Cardiac muscle cell (in vitro differentiated cells and primary cell): ENCODE results near the gene RARG. TPM values are rescaled to one million over a fixed set of nuclear protein-coding genes. Genes with fewer than 3 reads are reported as not detected.

Experiments
- DNase-seq, 2 donors: peaks; one replicate each; pipeline versions ENCODE4 v3.0.0 to v3.0.0-alpha.2; 2010 to 2017; ENCODE audit warnings: low read depth in 1 of 2, low spot score in 1 of 2
- H3K27ac ChIP-seq: fragments of 200-600 bp; sonication (generic); 2 replicates; pipeline ENCODE4 v1.5.1; 2016
- H3K27me3 ChIP-seq: fragments of 200-600 bp; sonication (generic); 2 replicates; pipeline ENCODE4 v1.6.0; 2016; ENCODE audit warnings: control low read depth
- H3K36me3 ChIP-seq: fragments of 200-600 bp; sonication (generic); 2 replicates; pipeline ENCODE4 v1.5.1; 2016; ENCODE audit warnings: control low read depth
- H3K4me1 ChIP-seq: fragments of 200-600 bp; sonication (generic); 2 replicates; pipeline ENCODE4 v1.8.1; 2017; ENCODE audit warnings: low read depth, mild to moderate bottlenecking, mixed run types
- H3K4me3 ChIP-seq: fragments of 200-600 bp; sonication (generic); 2 replicates; pipeline ENCODE4 v1.5.1; 2016; ENCODE audit warnings: mild to moderate bottlenecking
- H3K9me3 ChIP-seq: fragments of 200-600 bp; sonication (generic); 2 replicates; pipeline ENCODE4 v1.5.1; 2017; ENCODE audit warnings: low read depth, mild to moderate bottlenecking, control low read depth
- polyA plus RNA-seq: library from polyadenylated mRNA; unstranded; fragments of >200 nt; fragmentation: Nextera tagmentation; extraction: Ambion mirVana; gene quantifications from 2 replicates; pipeline ENCODE4 v1.2.1, GENCODE V29; 2016
- total RNA-seq: library from RNA; depleted of rRNA; stranded (reverse); fragments of >200 nt; gene quantifications from 2 replicates; pipeline ENCODE4 v1.2.3, GENCODE V29; 2016
- TF ChIP-seq, protein P1 (sequence below): IDR thresholded peaks from 2 replicates; pipeline ENCODE4 v1.5.1; 2012; ENCODE audit warnings: low read depth, mild to moderate bottlenecking, low read length

Gene RARG
- total and polyA plus RNA-seq, 2 experiments from 2014 or later = 13.0 to 30.4 TPM

DNA sequence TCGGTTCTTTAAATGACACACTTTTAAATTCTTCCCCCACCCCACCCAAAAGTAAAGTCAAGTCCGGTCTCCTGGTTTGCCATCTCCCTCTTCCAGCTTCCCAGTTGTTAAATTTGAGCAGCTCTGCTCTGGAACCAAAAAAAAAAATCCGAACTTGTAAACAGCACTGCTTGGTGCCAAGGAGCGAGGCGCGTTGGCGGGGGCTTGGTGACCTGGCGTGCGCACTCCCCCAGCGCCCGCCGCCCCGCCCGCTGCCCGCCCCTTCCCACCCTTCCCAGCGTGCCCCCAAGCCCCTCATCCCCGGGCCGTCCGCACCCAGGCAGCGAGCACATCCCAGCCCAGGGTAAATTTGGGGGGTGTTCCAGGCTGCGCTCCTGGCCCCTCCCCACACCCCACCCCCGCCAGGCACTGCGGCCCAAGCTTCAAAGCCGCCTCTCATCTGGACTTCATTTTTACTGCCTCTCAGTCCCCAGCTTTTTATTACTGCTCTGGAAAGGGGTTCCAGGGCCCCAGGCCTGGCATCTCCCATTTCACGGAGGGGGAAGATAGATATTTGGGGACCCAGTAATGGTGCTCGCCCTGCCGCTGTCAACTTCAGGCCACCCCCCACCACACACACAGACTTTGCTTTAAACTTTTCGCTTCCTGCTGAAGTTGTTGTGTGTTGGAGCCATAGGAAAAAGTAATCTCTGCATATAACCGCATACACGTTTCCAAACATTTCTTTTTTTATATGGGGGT is 13.3 kb downstream of the RARG start:
- DNase-seq = peak in 1 of 2 donors; percentile 33
- peak overlapping the region; percentile 55 for H3K4me3 ChIP-seq
- H3K9me3 ChIP-seq = no peaks in the 10 kb centered on the region
- H3K27ac ChIP-seq = no peak overlapping the region
- no peaks in the 10 kb centered on the region for H3K36me3 ChIP-seq
- TF ChIP-seq, protein P1, sequence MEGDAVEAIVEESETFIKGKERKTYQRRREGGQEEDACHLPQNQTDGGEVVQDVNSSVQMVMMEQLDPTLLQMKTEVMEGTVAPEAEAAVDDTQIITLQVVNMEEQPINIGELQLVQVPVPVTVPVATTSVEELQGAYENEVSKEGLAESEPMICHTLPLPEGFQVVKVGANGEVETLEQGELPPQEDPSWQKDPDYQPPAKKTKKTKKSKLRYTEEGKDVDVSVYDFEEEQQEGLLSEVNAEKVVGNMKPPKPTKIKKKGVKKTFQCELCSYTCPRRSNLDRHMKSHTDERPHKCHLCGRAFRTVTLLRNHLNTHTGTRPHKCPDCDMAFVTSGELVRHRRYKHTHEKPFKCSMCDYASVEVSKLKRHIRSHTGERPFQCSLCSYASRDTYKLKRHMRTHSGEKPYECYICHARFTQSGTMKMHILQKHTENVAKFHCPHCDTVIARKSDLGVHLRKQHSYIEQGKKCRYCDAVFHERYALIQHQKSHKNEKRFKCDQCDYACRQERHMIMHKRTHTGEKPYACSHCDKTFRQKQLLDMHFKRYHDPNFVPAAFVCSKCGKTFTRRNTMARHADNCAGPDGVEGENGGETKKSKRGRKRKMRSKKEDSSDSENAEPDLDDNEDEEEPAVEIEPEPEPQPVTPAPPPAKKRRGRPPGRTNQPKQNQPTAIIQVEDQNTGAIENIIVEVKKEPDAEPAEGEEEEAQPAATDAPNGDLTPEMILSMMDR = no peak
- H3K4me1 ChIP-seq = peaks cover 31% of the 10 kb centered on the region
- H3K27me3 ChIP-seq = no peaks in the 10 kb centered on the region

DNA sequence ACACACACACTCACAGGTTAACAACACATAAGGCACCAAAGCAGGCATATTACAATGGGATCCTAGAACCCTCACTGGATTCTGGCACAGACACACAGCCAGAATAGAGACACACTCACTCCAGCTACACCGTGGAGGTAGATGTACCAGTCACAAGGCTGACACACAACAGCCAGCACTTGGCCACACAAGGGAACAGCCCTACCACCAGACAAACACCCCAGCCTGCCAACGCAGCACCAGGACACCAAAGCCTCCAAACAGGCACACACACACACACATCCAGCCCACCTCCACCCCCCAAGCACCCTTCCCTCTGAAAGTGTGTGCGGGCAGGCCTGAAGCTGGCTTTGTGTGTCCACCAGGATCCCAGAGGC is 14.1 kb downstream of the RARG start:
- H3K27ac ChIP-seq = no peak overlapping the region
- H3K27me3 ChIP-seq = no peaks in the 10 kb centered on the region
- peaks cover 2% of the 10 kb centered on the region for H3K36me3 ChIP-seq
- TF ChIP-seq, protein P1 = no peak
- DNase-seq = no peak
- H3K4me1 ChIP-seq = peaks cover 23% of the 10 kb centered on the region
- H3K4me3 ChIP-seq = no peak overlapping the region
- no peaks in the 10 kb centered on the region for H3K9me3 ChIP-seq

DNA sequence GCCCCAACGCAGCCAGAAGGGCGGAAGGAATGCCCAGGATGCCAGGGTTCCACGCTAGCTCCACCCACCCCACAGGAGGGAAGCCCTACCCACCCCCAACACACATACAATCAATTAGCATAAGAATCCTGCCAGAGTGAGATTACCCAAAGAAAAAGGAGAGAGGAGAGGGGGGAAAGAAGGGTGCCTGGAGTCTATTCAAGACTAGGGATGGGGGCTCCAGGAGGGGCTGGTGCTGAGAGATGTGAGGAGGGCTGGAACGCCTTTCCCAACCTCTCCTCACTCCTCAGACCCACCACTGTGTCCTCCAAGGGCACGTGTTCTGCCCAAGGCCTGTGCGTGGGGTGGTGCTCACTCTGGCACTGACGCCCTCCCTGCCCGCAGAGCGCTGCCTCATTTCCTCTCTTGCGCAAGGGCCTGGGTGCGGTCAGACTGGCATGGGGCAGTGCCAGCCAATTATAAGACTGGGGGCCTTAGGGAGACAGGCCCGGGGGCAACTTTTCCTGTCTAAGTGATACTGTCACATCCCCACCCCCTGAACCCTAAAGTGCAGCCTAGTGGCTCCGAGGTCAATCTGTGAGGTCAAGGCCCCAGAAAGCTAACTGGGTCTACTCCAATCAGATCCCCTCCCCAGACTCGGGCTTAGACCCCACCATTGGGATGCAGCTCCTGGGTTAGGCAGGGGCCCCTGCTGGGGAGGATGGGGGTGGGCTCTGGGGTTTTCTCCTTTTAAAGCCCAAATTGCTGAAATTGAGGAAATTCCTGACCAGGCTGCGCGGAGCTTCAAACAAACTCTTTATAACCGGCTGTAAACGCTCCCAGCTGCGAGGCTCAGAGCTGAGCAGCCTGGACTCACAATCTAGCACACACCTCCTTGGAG is 14.7 kb downstream of the RARG start:
- no peak overlapping the region for H3K27ac ChIP-seq
- no peaks in the 10 kb centered on the region for H3K27me3 ChIP-seq
- H3K36me3 ChIP-seq = peaks cover 4% of the 10 kb centered on the region
- H3K9me3 ChIP-seq = no peaks in the 10 kb centered on the region
- H3K4me1 ChIP-seq = peaks cover 17% of the 10 kb centered on the region
- TF ChIP-seq, protein P1 = no peak
- peak in 1 of 2 donors; percentile 56 for DNase-seq
- no peak overlapping the region for H3K4me3 ChIP-seq

DNA sequence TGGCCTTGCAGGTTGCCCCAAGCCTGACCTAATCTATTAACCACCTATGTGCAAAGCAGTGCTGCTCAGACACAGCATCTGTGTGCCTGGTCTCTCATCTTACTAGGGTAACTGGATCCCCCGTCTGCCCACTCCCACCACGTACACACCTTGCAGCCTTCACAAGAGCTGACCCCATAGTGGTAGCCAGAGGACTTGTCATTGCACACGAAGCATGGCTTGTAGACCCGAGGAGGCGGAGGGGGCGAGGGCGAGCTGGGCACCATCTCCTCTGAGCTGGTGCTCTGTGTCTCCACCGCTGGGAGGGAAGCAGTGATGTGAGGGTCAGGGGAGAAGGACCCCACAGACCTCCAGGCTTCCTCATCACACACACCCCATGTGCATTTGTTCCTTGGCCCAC is 16.5 kb downstream of the RARG start:
- Histone ChIP-seq H3K9me3 (no peaks in the 10 kb centered on the region), H3K4me1 (peaks cover 13% of the 10 kb centered on the region), H3K36me3 (peaks cover 4% of the 10 kb centered on the region), H3K4me3 (no peak overlapping the region), H3K27ac (no peak overlapping the region), H3K27me3 (no peaks in the 10 kb centered on the region)
- DNase-seq = no peak
- TF ChIP-seq, protein P1 = no peak

DNA sequence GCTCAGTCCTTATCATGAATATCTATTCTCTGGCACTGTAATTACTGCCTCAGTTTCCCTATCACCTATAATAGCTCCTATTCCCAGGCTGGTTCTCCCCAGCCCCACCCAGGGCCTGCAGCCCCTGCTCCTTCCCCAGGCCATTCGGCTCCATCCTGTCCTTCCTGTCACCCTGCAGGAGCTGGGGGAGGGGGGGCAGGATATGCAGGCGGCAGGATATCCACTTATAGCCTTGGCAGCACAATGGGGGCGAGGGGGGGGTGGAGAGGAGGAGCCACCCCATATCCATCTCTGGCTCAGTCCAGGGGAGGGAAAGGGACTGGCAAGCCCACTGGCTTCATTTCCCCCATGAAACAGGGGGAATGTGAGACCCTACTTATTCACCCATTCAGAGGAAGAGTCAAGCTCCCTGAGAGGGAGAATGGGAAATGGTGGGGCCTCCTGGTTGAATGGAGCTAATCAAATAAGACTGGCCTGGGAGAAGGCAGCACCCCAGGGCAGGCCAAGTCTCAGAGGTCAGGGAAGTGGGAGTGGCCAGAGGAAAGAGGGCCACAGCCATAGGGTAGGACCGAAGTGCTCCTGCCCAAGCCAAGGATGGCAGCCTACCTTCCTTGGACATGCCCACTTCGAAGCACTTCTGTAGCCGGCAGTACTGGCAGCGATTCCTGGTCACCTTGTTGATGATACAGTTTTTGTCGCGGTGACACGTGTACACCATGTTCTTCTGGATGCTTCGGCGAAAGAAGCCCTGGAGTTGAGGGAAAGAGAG is 17.1 kb downstream of the RARG start:
- no peak overlapping the region for H3K27ac ChIP-seq
- DNase-seq = no peak
- peaks cover 4% of the 10 kb centered on the region for H3K36me3 ChIP-seq
- no peaks in the 10 kb centered on the region for H3K9me3 ChIP-seq
- no peaks in the 10 kb centered on the region for H3K27me3 ChIP-seq
- H3K4me1 ChIP-seq = peaks cover 13% of the 10 kb centered on the region
- TF ChIP-seq, protein P1 = no peak
- no peak overlapping the region for H3K4me3 ChIP-seq
